Breast epithelium (tissue), 4 donors: ENCODE data around the gene MBNL3. TPM values are rescaled to one million over a fixed set of nuclear protein-coding genes. Genes with fewer than 3 reads are reported as not detected.
A peak's percentile ranks its signal among the peaks of the same experiment; 100 is the strongest.

Experiments used
- DNase-seq, 2 donors: peaks; one replicate each; pipeline ENCODE4 v3.0.0-alpha.2; 2019; ENCODE audit warnings: low spot score in 2 of 2
- H3K27ac ChIP-seq, 2 donors: fragments of 200-600 bp; sonication (generic) in 1 of 2; one replicate each; pipeline ENCODE4 v1.5.1; 2016 to 2019; ENCODE audit warnings: mild to moderate bottlenecking in 1 of 2
- H3K27me3 ChIP-seq, 2 donors: fragments of 200-600 bp; sonication (generic) in 1 of 2; one replicate each; pipeline versions ENCODE4 v1.5.1 to v1.6.0; 2017 to 2019; ENCODE audit warnings: control low read depth in 1 of 2, mild to moderate bottlenecking in 1 of 2
- H3K36me3 ChIP-seq: fragments of 200-600 bp; one replicate; pipeline ENCODE4 v1.5.1; 2019
- H3K4me1 ChIP-seq, 2 donors: fragments of 200-600 bp; sonication (generic); one replicate each; pipeline ENCODE4 v1.5.1; 2016 to 2019; ENCODE audit warnings: control low read depth in 1 of 2
- H3K4me3 ChIP-seq, 3 donors: fragments of 200-600 bp; sonication (generic); 1 replicate in 2 of 3; 2 replicates in 1 of 3; pipeline ENCODE4 v1.5.1; 2016 to 2019; ENCODE audit warnings: mild to moderate bottlenecking in 3 of 3, moderate library complexity in 2 of 3
- H3K9me3 ChIP-seq, 2 donors: fragments of 200-600 bp; sonication (generic) in 1 of 2; one replicate each; pipeline ENCODE4 v1.5.1; 2016 to 2019; ENCODE audit warnings: control low read depth in 1 of 2
- POLR2A ChIP-seq: fragments of 450-650 bp; IDR thresholded peaks from one replicate; pipeline ENCODE4 v1.6.1; 2016; ENCODE audit warnings: antibody characterized with exemption, mild to moderate bottlenecking, moderate library complexity
- POLR2AphosphoS5 ChIP-seq, 3 donors: sonication (generic); formaldehyde crosslinking; IDR thresholded peaks; one replicate each; pipeline ENCODE4 v1.6.1; 2017; ENCODE audit warnings: antibody characterized with exemption in 3 of 3
- intact Hi-C: fragments of 100-400 bp; cut with DNase I; formaldehyde crosslinking; loops from one replicate; pipeline ENCODE4 v1.15.1; 2023; ENCODE audit warnings: low total_unique reads
- total RNA-seq, 3 donors: library from RNA; depleted of rRNA; stranded (reverse); fragments of >200 nt; gene quantifications; one replicate each; pipeline ENCODE4 v1.1.0, GENCODE V29; 2016
- TF ChIP-seq, protein P1 (sequence below), 3 donors: fragments of 450-650 bp; IDR thresholded peaks; one replicate each; pipeline ENCODE4 v1.5.1; 2016 to 2017; ENCODE audit warnings: antibody characterized with exemption in 3 of 3, mild to moderate bottlenecking in 3 of 3, moderate library complexity in 3 of 3

MBNL3 gene
- total RNA-seq, 3 donors from 2014 or later = 7.5 to 42.6 (median 26.3) TPM

DNA sequence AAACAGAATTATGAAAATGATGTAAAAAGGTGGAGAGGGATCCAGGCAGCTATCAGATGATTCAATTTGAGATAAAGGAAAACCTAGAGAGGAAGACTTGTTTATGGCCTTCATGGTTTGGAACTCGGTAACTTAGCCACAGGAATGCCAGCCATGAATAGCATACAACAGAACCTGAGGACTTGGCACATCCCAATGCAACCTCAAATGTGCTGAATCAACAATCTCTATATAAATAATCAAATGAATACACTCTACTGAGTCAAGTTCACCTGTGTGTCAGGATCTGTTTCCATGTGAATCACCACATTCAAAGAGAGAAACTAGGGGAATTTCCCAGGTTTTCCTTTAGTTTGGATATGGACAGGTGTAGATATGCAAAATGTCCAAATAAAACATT lies 86.9 kb downstream of the MBNL3 start:
- H3K9me3 ChIP-seq = no peaks in the 10 kb centered on the region
- intact Hi-C loops = no loop called here
- peak in 1 of 2 donors; percentile 19 for DNase-seq
- H3K4me3 ChIP-seq = no peak overlapping the region
- no peak overlapping the region for H3K27ac ChIP-seq
- TF ChIP-seq, protein P1, sequence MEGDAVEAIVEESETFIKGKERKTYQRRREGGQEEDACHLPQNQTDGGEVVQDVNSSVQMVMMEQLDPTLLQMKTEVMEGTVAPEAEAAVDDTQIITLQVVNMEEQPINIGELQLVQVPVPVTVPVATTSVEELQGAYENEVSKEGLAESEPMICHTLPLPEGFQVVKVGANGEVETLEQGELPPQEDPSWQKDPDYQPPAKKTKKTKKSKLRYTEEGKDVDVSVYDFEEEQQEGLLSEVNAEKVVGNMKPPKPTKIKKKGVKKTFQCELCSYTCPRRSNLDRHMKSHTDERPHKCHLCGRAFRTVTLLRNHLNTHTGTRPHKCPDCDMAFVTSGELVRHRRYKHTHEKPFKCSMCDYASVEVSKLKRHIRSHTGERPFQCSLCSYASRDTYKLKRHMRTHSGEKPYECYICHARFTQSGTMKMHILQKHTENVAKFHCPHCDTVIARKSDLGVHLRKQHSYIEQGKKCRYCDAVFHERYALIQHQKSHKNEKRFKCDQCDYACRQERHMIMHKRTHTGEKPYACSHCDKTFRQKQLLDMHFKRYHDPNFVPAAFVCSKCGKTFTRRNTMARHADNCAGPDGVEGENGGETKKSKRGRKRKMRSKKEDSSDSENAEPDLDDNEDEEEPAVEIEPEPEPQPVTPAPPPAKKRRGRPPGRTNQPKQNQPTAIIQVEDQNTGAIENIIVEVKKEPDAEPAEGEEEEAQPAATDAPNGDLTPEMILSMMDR (IDR thresholded peaks at IDR 0.05) = no peak
- no peak for TF ChIP-seq POLR2AphosphoS5 (IDR thresholded peaks at IDR 0.05)
- no peak for TF ChIP-seq POLR2A
- H3K27me3 ChIP-seq = peaks cover 0 to 26% of the 10 kb centered on the region in 2 donors
- no peaks in the 10 kb centered on the region for H3K4me1 ChIP-seq
- no peaks in the 10 kb centered on the region for H3K36me3 ChIP-seq

DNA sequence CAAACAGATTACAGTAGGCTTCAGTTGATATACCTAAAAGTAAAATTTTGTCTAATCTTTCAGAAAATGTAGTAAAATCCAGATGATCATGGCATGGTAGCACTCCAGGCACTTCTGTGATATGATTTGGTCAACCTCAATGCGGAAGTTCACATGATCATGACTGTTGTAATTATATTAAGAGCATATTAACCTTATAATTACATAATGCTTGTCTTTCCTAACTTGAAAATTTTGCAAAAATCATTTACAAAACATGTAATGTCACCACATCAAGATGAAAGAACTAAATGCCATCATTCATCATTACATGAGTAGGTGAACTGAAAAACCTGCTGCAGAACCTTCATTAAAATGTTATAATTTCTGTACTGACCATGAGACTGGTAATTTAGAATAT lies 88.1 kb downstream of the MBNL3 start:
- Histone ChIP-seq H3K4me1 (no peaks in the 10 kb centered on the region), H3K4me3 (no peak overlapping the region), H3K27me3 (peaks cover 0 to 21% of the 10 kb centered on the region in 2 donors), H3K36me3 (no peaks in the 10 kb centered on the region), H3K9me3 (no peaks in the 10 kb centered on the region), H3K27ac (no peak overlapping the region)
- TF ChIP-seq, protein P1 (IDR thresholded peaks at IDR 0.05) = no peak
- TF ChIP-seq POLR2A = no peak
- TF ChIP-seq POLR2AphosphoS5 (IDR thresholded peaks at IDR 0.05) = no peak
- no peak for DNase-seq
- intact Hi-C loops = no loop called here

DNA sequence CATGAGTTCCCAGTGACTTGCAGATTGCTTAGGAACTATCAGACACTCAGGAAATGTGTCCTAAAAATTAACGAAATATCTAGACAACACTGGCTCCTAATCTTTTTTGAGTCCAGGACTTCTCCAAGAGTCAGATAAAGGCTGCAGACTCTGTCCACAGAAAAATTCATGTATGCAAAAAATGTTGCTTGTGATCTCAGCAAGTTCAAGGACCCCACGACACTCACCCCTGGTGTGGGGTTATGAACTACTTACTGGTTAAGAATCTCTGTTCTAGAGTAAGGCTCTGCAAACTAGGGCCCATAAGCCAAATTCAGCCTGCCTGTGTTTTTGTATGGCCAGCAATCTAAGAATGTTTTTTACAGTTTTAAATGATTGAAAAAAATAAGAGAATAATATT lies 93.2 kb downstream of the MBNL3 start:
- Histone ChIP-seq H3K9me3 (no peaks in the 10 kb centered on the region), H3K36me3 (no peaks in the 10 kb centered on the region), H3K27ac (no peak overlapping the region), H3K27me3 (peaks cover 0 to 13% of the 10 kb centered on the region in 2 donors), H3K4me3 (no peak overlapping the region), H3K4me1 (no peaks in the 10 kb centered on the region)
- DNase-seq = no peak
- intact Hi-C loops = no loop called here
- TF ChIP-seq POLR2A (no peak), POLR2AphosphoS5 (IDR thresholded peaks at IDR 0.05) (no peak)
- TF ChIP-seq, protein P1 (IDR thresholded peaks at IDR 0.05) = no peak

DNA sequence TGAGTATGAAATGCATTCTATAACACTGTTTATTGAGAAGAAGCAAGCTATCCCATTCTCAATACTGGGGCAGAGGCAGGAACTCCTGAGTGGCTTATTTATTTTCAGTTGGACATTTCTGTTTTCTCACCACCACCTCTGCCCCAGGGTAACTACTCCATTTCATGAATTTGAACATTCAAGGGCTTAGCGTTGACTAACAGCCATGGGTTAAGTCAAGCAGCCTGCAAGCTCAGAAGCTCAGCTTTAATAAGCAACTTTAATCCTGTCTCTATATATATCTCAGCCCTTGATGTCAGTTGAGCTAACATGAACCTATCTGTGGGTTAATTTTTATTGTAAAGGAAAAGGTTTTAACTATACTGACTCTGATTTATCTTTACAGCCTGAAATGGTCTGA lies 93.8 kb downstream of the MBNL3 start:
- H3K36me3 ChIP-seq = no peaks in the 10 kb centered on the region
- TF ChIP-seq, protein P1 (IDR thresholded peaks at IDR 0.05) = no peak
- TF ChIP-seq POLR2A = no peak
- TF ChIP-seq POLR2AphosphoS5 (IDR thresholded peaks at IDR 0.05) = no peak

DNA sequence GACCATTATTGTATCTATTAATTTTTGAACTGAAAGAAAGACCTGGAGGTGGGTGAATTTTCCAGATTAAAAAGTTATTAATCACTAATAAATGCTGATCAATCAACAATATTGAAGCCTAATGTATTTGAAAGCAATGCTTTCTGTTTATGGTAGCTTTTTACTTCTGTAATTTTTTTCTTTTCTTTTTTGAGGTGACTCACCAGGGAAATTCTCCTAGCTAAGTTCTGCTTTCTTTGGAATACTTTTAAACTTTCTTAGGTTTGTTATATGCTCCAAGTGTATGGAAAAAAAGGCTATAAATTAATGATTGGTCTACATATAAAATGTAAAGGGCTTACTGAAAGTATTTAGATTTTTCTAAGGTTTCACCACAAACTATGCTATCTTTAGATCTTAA lies 94.2 kb downstream of the MBNL3 start:
- Histone ChIP-seq H3K4me3 (no peak overlapping the region), H3K27ac (no peak overlapping the region), H3K27me3 (peaks cover 0 to 8% of the 10 kb centered on the region in 2 donors), H3K4me1 (no peaks in the 10 kb centered on the region), H3K9me3 (no peaks in the 10 kb centered on the region), H3K36me3 (no peaks in the 10 kb centered on the region)
- intact Hi-C loops = no loop called here
- DNase-seq = no peak
- TF ChIP-seq, protein P1 (IDR thresholded peaks at IDR 0.05) = no peak
- TF ChIP-seq POLR2AphosphoS5 (IDR thresholded peaks at IDR 0.05) = no peak
- TF ChIP-seq POLR2A = no peak

More for the DNA sequence above, 93.8 kb downstream of the MBNL3 start:
- no peaks in the 10 kb centered on the region for H3K9me3 ChIP-seq
- no peak for DNase-seq
- intact Hi-C loops = no loop called here
- H3K27ac ChIP-seq = no peak overlapping the region
- peaks cover 0 to 8% of the 10 kb centered on the region in 2 donors for H3K27me3 ChIP-seq
- H3K4me3 ChIP-seq = no peak overlapping the region
- no peaks in the 10 kb centered on the region for H3K4me1 ChIP-seq
